ENCODE measurements around the gene KLHL5.

The KLHL5 gene

GRCh38 chr4:39106011-39106410 is 44.0 kb downstream of the KLHL5 start:
- Mint-ChIP-seq H3K36me3 (ENCODE audit: low read depth) (peaks cover 37% of the 10 kb centered on the region), H3K4me3 (no peak overlapping the region), H3K27ac (no peak overlapping the region), H3K4me1 (no peaks in the 10 kb centered on the region), H3K27me3 (ENCODE audit: low read depth) (no peaks in the 10 kb centered on the region), H3K9me3 (no peaks in the 10 kb centered on the region)
- TF ChIP-seq CTCF (IDR thresholded peaks at IDR 0.05; ENCODE audit: unreplicated experiment in 3 of 3), result no peak

- Mint-ChIP-seq H3K9me3 (no peaks in the 10 kb centered on the region), H3K4me3 (no peak overlapping the region), H3K4me1 (no peaks in the 10 kb centered on the region), H3K27me3 (ENCODE audit: low read depth) (no peaks in the 10 kb centered on the region), H3K36me3 (ENCODE audit: low read depth) (peaks cover 54% of the 10 kb centered on the region), H3K27ac (no peak overlapping the region)
- TF ChIP-seq CTCF (IDR thresholded peaks at IDR 0.05; ENCODE audit: unreplicated experiment in 3 of 3), result no peak
Measured at GRCh38 chr4:39114436-39114835, 52.4 kb downstream of the KLHL5 start.

GRCh38 chr4:39118034-39118658 is 56.1 kb downstream of the KLHL5 start:
- TF ChIP-seq CTCF (IDR thresholded peaks at IDR 0.05; ENCODE audit: unreplicated experiment in 3 of 3), result no peak
- Mint-ChIP-seq H3K36me3 (ENCODE audit: low read depth) (peaks cover 65% of the 10 kb centered on the region), H3K4me1 (no peaks in the 10 kb centered on the region), H3K9me3 (no peaks in the 10 kb centered on the region), H3K27ac (no peak overlapping the region), H3K4me3 (no peak overlapping the region), H3K27me3 (ENCODE audit: low read depth) (no peaks in the 10 kb centered on the region)

GRCh38 chr4:39120418-39120817 is 58.4 kb downstream of the KLHL5 start:
- no peak for TF ChIP-seq CTCF (IDR thresholded peaks at IDR 0.05; ENCODE audit: unreplicated experiment in 3 of 3)

GRCh38 chr4:39124885-39125599 is 63.0 kb downstream of the KLHL5 start:
- H3K9me3 Mint-ChIP-seq, result peaks cover 4% of the 10 kb centered on the region
- H3K36me3 Mint-ChIP-seq (ENCODE audit: low read depth), result peaks cover 45% of the 10 kb centered on the region
- no peaks in the 10 kb centered on the region for H3K4me1 Mint-ChIP-seq
- peaks cover 3% of the 10 kb centered on the region for H3K27me3 Mint-ChIP-seq (ENCODE audit: low read depth)
- no peak overlapping the region for H3K27ac Mint-ChIP-seq
- no peak for TF ChIP-seq CTCF (IDR thresholded peaks at IDR 0.05; ENCODE audit: unreplicated experiment in 3 of 3)
- no peak overlapping the region for H3K4me3 Mint-ChIP-seq

More at GRCh38 chr4:39120418-39120817, 58.4 kb downstream of the KLHL5 start:
- Mint-ChIP-seq H3K27me3 (ENCODE audit: low read depth) (no peaks in the 10 kb centered on the region), H3K4me3 (no peak overlapping the region), H3K9me3 (peaks cover 4% of the 10 kb centered on the region), H3K36me3 (ENCODE audit: low read depth) (peaks cover 61% of the 10 kb centered on the region), H3K4me1 (no peaks in the 10 kb centered on the region), H3K27ac (no peak overlapping the region)

- H3K27me3 Mint-ChIP-seq (ENCODE audit: low read depth), result peaks cover 4% of the 10 kb centered on the region
- H3K4me3 Mint-ChIP-seq, result no peak overlapping the region
- TF ChIP-seq CTCF (IDR thresholded peaks at IDR 0.05; ENCODE audit: unreplicated experiment in 3 of 3), result no peak
- peaks cover 4% of the 10 kb centered on the region for H3K9me3 Mint-ChIP-seq
- H3K4me1 Mint-ChIP-seq, result no peaks in the 10 kb centered on the region
- H3K36me3 Mint-ChIP-seq (ENCODE audit: low read depth), result peaks cover 45% of the 10 kb centered on the region
- no peak overlapping the region for H3K27ac Mint-ChIP-seq
Measured at GRCh38 chr4:39125600-39125985, 63.6 kb downstream of the KLHL5 start.
